Caco-2 (cell line): ENCODE data around the gene RBM47. TPM values are rescaled to one million over a fixed set of nuclear protein-coding genes. Genes with fewer than 3 reads are reported as not detected.

Experiments
- BruUV-seq: library from RNA; stranded (reverse); fragments of 400-500 nt; replicated peaks from 2 replicates; lab custom pipeline; 2021; lab: Mats Ljungman, UMichigan
- CTCF ChIA-PET: fragments of 300-600 bp; sonication (Branson Sonifier 250); formaldehyde crosslinking; loops from one replicate; lab custom pipeline; 2022; ENCODE audit warnings: antibody characterized with exemption; lab: Charles Lee
- POLR2A ChIA-PET: fragments of 300-600 bp; sonication (Branson Sonifier 250); formaldehyde crosslinking; loops from one replicate; lab custom pipeline; 2022; ENCODE audit warnings: antibody characterized with exemption; lab: Charles Lee
- DNase-seq, 2 experiments: peaks; one replicate each; pipeline versions ENCODE4 v3.0.0 to v3.0.0-alpha.2; 2020 to 2022
- H3K27me3 ChIP-seq: replicated peaks from 2 replicates; pipeline ENCODE4 v1.6.0; 2011; ENCODE audit warnings: low read length; ENCODE audit not compliant: control insufficient read depth, insufficient read depth
- H3K36me3 ChIP-seq: 2 replicates; pipeline ENCODE4 v1.5.1; 2011; ENCODE audit warnings: low read length; ENCODE audit not compliant: control insufficient read depth, insufficient read depth
- H3K4me1 ChIP-seq: fragments of 250-450 bp; sonication (Bioruptor Pico); 2 replicates; pipeline ENCODE4 v1.5.1; 2020; ENCODE audit warnings: mild to moderate bottlenecking
- H3K4me3 ChIP-seq: 2 replicates; pipeline ENCODE4 v1.5.1; 2011; ENCODE audit warnings: low read depth, mild to moderate bottlenecking, control low read depth, low read length
- H3K9me3 ChIP-seq: fragments of 250-450 bp; sonication (Bioruptor Pico); 2 replicates; pipeline ENCODE4 v1.5.1; 2020; ENCODE audit warnings: mild to moderate bottlenecking, moderate library complexity
- H3K27ac Mint-ChIP-seq: one replicate; pipeline ENCODE4 v1.8.0; 2022; ENCODE audit warnings: mixed read lengths; ENCODE audit not compliant: unreplicated experiment
- H3K27me3 Mint-ChIP-seq: one replicate; pipeline ENCODE4 v1.8.0; 2022; ENCODE audit warnings: mixed read lengths; ENCODE audit not compliant: insufficient read depth, unreplicated experiment
- H3K36me3 Mint-ChIP-seq: one replicate; pipeline ENCODE4 v1.8.0; 2022; ENCODE audit warnings: mild to moderate bottlenecking, mixed read lengths; ENCODE audit not compliant: insufficient read depth, unreplicated experiment
- H3K4me1 Mint-ChIP-seq: one replicate; pipeline ENCODE4 v1.8.0; 2022; ENCODE audit warnings: low read depth, mixed read lengths; ENCODE audit not compliant: unreplicated experiment
- H3K4me3 Mint-ChIP-seq: one replicate; pipeline ENCODE4 v1.8.0; 2022; ENCODE audit warnings: mild to moderate bottlenecking, moderate library complexity, mixed read lengths; ENCODE audit not compliant: unreplicated experiment
- H3K9me3 Mint-ChIP-seq: one replicate; pipeline ENCODE4 v1.8.0; 2022; ENCODE audit warnings: mixed read lengths; ENCODE audit not compliant: unreplicated experiment
- CTCF ChIP-seq, 2 experiments: fragments of 200-600 bp in 1 of 2; IDR thresholded peaks; 1 replicate in 1 of 2; 2 replicates in 1 of 2; pipeline versions ENCODE4 v1.5.1 to v1.8.0; 2011 to 2022; ENCODE audit warnings: antibody characterized with exemption in 1 of 2, control low read depth in 1 of 2, inconsistent platforms in 1 of 2, low read depth in 1 of 2, low read length in 1 of 2, mild to moderate bottlenecking in 1 of 2, moderate library complexity in 1 of 2; ENCODE audit not compliant: insufficient read depth in 1 of 2, severe bottlenecking in 1 of 2, unreplicated experiment in 1 of 2
- intact Hi-C: fragments of 100-400 bp; cut with micrococcal nuclease; formaldehyde crosslinking; loops from one replicate; pipeline ENCODE4 v1.10.0; 2022; ENCODE audit not compliant: unreplicated experiment
- total RNA-seq: library from RNA; stranded (reverse); gene quantifications from 2 replicates; pipeline ENCODE4 v1.2.3, GENCODE V29; 2022

Gene RBM47
- total RNA-seq, 1 experiment from 2014 or later = 62.1 TPM

- ChIA-PET POLR2A (no interaction called here), CTCF (no interaction called here)
- Mint-ChIP-seq H3K9me3 (no peaks in the 10 kb centered on the region), H3K27ac (peak overlapping the region; percentile 86), H3K4me1 (peaks cover 17% of the 10 kb centered on the region), H3K27me3 (no peaks in the 10 kb centered on the region), H3K4me3 (peak overlapping the region; percentile 14), H3K36me3 (peaks cover 47% of the 10 kb centered on the region)
- no TSS peak for BruUV-seq
- Histone ChIP-seq H3K4me1 (peaks cover 22% of the 10 kb centered on the region), H3K9me3 (no peaks in the 10 kb centered on the region), H3K27me3 (no peaks in the 10 kb centered on the region), H3K4me3 (no peak overlapping the region), H3K36me3 (no peaks in the 10 kb centered on the region)
- no peak for TF ChIP-seq CTCF (IDR thresholded peaks at IDR 0.05; ENCODE audit: insufficient read depth in 1 of 2, low read depth in 1 of 2, low read length in 1 of 2, severe bottlenecking in 1 of 2, unreplicated experiment in 1 of 2)
- no peak for DNase-seq
- intact Hi-C loops = no loop called here
These were observed 137.0 kb downstream of the RBM47 start for GRCh38 chr4:40492691-40493090.

- Histone ChIP-seq H3K4me1 (peaks cover 22% of the 10 kb centered on the region), H3K4me3 (no peak overlapping the region), H3K27me3 (no peaks in the 10 kb centered on the region), H3K9me3 (no peaks in the 10 kb centered on the region), H3K36me3 (no peaks in the 10 kb centered on the region)
- Mint-ChIP-seq H3K4me3 (no peak overlapping the region), H3K9me3 (no peaks in the 10 kb centered on the region), H3K36me3 (peaks cover 41% of the 10 kb centered on the region), H3K4me1 (peaks cover 18% of the 10 kb centered on the region), H3K27ac (no peak overlapping the region), H3K27me3 (no peaks in the 10 kb centered on the region)
- DNase-seq = no peak
- intact Hi-C loops = no loop called here
- BruUV-seq = no TSS peak
- ChIA-PET POLR2A (interaction anchor here (0.6 kb wide), 1 partner anchor 59 kb away, joined by 11 read pairs; no protein-coding TSS in a partner anchor), CTCF (no interaction called here)
- TF ChIP-seq CTCF (IDR thresholded peaks at IDR 0.05; ENCODE audit: insufficient read depth in 1 of 2, low read depth in 1 of 2, low read length in 1 of 2, severe bottlenecking in 1 of 2, unreplicated experiment in 1 of 2) = no peak
These were observed 139.2 kb downstream of the RBM47 start for GRCh38 chr4:40490481-40490880.

DNA sequence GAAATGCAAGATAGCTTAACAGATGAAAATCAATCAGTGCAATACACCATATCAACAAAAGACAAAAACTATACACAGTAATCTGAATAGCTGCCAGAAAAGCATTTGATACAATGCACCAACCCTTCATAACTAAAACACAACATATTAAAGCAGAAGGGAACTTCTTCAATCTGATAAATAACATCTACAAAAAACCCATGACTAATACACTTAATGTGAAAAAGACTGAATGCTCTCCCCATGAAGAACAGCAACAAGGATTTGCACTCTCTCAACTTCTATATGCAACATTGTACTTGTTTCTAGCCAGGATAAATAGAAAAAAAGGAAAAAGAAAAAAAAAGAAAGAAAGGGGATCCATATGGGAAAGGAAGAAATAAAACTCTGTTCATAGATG, 139.7 kb downstream of the RBM47 start:
- Histone ChIP-seq H3K4me1 (peaks cover 22% of the 10 kb centered on the region), H3K4me3 (no peak overlapping the region), H3K27me3 (no peaks in the 10 kb centered on the region), H3K9me3 (no peaks in the 10 kb centered on the region), H3K36me3 (no peaks in the 10 kb centered on the region)
- Mint-ChIP-seq H3K27me3 (no peaks in the 10 kb centered on the region), H3K36me3 (peaks cover 41% of the 10 kb centered on the region), H3K4me1 (peaks cover 23% of the 10 kb centered on the region), H3K9me3 (no peaks in the 10 kb centered on the region), H3K4me3 (no peak overlapping the region), H3K27ac (no peak overlapping the region)
- no peak for DNase-seq
- ChIA-PET POLR2A (no interaction called here), CTCF (no interaction called here)
- intact Hi-C loops = loop anchor here (2.0 kb wide), 1 partner anchor 15 kb away; no protein-coding TSS in a partner anchor
- no TSS peak for BruUV-seq
- TF ChIP-seq CTCF (IDR thresholded peaks at IDR 0.05; ENCODE audit: insufficient read depth in 1 of 2, low read depth in 1 of 2, low read length in 1 of 2, severe bottlenecking in 1 of 2, unreplicated experiment in 1 of 2) = no peak
